ENCODE data around the gene RBM15.

- TF ChIP-seq, protein P1, sequence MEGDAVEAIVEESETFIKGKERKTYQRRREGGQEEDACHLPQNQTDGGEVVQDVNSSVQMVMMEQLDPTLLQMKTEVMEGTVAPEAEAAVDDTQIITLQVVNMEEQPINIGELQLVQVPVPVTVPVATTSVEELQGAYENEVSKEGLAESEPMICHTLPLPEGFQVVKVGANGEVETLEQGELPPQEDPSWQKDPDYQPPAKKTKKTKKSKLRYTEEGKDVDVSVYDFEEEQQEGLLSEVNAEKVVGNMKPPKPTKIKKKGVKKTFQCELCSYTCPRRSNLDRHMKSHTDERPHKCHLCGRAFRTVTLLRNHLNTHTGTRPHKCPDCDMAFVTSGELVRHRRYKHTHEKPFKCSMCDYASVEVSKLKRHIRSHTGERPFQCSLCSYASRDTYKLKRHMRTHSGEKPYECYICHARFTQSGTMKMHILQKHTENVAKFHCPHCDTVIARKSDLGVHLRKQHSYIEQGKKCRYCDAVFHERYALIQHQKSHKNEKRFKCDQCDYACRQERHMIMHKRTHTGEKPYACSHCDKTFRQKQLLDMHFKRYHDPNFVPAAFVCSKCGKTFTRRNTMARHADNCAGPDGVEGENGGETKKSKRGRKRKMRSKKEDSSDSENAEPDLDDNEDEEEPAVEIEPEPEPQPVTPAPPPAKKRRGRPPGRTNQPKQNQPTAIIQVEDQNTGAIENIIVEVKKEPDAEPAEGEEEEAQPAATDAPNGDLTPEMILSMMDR (conservative IDR thresholded peaks at IDR 0.05; ENCODE audit: low read depth in 2 of 2), result no peak
- TF ChIP-seq ZNF114 (CRISPR knock-in tag; IDR thresholded peaks at IDR 0.05) (no peak), POLR2AphosphoS5 (IDR thresholded peaks at IDR 0.05; ENCODE audit: low read depth) (no peak)
Measured at GRCh38 chr1:110387048-110387754, 48.0 kb downstream of the RBM15 start.
